Measurements from ENCODE around the gene SFTA2. TPM values are rescaled to one million over a fixed set of nuclear protein-coding genes. Genes with fewer than 3 reads are reported as not detected.

The SFTA2 gene
- total and polyA plus RNA-seq, 9 of the 15 experiments (the other 6 are each of a cell fraction or from before 2014, with no cell fraction given) = not detected

DNA sequence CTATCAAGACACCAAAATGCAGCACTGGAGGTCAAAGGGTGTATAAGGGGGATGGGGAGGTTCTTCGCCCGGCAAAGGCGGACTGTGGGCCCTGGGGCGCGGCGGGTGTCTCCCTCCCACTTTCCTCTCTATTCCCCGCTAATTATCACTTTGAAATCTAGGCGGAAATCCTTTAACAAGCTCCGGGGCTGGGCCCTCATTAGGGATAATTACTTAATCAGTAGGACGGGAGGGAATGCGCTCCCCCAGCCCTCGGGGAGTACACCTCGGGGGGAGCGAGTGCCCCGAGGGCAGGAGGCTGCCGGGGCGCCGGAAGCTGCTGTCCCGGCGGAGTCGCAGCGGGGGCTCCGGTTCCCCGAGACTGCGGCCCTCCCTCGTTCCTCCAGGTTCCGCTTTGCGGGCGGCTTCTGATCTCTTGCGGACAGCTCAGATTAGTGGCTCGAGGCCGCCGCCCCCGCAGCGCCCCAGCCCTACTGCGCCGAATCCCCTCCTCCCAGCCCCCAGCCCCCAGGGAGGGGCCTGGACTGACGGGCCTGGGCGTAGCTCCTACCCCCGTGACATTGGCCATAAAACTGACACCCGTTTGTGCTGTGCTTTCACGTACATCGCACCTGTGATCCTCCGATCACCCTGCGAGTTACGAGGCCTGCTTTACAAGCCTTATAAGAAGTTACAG lies 23.5 kb upstream of the SFTA2 start (continued):
- TF ChIP-seq U2AF2 (optimal IDR thresholded peaks at IDR 0.05; ENCODE audit: low read depth, low read length) (no peak), IRF2 (CRISPR knock-in tag; IDR thresholded peaks at IDR 0.05) (no peak), ZNF217 (CRISPR knock-in tag; IDR thresholded peaks at IDR 0.05) (no peak), EWSR1 (IDR thresholded peaks at IDR 0.05; ENCODE audit: borderline replicate concordance, low read depth, partially characterized antibody) (no peak), MBD2 (IDR thresholded peaks at IDR 0.05; ENCODE audit: borderline replicate concordance, low read depth) (no peak), GABPB1 (CRISPR knock-in tag; IDR thresholded peaks at IDR 0.05) (peak; percentile 97), YY1 (IDR thresholded peaks at IDR 0.05; ENCODE audit: borderline replicate concordance in 1 of 3, control insufficient read depth in 1 of 3, extremely low read depth in 1 of 3, insufficient read depth in 3 of 3, insufficient read length in 1 of 3, insufficient replicate concordance in 2 of 3, low read depth in 1 of 3, low read length in 2 of 3) (peak in 2 of 3 experiments; percentile 60 to 79), PURB (CRISPR knock-in tag; IDR thresholded peaks at IDR 0.05; ENCODE audit: low read depth) (no peak), FOXA1 (IDR thresholded peaks at IDR 0.05; ENCODE audit: borderline replicate concordance) (no peak), ZNF212 (CRISPR knock-in tag; IDR thresholded peaks at IDR 0.05) (no peak), EP300 (IDR thresholded peaks at IDR 0.05; ENCODE audit: low read length) (peak; percentile 55; the same call in 1 of the 2 replicates), CREBBP (IDR thresholded peaks at IDR 0.05; ENCODE audit: low read depth, low read length) (no peak), HDAC8 (tag; IDR thresholded peaks at IDR 0.05) (0 out of 2 replicates have a peak, but pooled peaks have one; percentile 25), ZSCAN29 (IDR thresholded peaks at IDR 0.05) (no peak), ZNF12 (CRISPR knock-in tag; IDR thresholded peaks at IDR 0.05) (no peak), ZNF57 (CRISPR knock-in tag; IDR thresholded peaks at IDR 0.05) (no peak), LEF1 (IDR thresholded peaks at IDR 0.05) (peak; percentile 68), LARP7 (IDR thresholded peaks at IDR 0.05) (no peak)
- TF ChIP-seq, protein P1, sequence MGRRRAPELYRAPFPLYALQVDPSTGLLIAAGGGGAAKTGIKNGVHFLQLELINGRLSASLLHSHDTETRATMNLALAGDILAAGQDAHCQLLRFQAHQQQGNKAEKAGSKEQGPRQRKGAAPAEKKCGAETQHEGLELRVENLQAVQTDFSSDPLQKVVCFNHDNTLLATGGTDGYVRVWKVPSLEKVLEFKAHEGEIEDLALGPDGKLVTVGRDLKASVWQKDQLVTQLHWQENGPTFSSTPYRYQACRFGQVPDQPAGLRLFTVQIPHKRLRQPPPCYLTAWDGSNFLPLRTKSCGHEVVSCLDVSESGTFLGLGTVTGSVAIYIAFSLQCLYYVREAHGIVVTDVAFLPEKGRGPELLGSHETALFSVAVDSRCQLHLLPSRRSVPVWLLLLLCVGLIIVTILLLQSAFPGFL (CRISPR knock-in tag; IDR thresholded peaks at IDR 0.05) = no peak
- TF ChIP-seq, protein P2, sequence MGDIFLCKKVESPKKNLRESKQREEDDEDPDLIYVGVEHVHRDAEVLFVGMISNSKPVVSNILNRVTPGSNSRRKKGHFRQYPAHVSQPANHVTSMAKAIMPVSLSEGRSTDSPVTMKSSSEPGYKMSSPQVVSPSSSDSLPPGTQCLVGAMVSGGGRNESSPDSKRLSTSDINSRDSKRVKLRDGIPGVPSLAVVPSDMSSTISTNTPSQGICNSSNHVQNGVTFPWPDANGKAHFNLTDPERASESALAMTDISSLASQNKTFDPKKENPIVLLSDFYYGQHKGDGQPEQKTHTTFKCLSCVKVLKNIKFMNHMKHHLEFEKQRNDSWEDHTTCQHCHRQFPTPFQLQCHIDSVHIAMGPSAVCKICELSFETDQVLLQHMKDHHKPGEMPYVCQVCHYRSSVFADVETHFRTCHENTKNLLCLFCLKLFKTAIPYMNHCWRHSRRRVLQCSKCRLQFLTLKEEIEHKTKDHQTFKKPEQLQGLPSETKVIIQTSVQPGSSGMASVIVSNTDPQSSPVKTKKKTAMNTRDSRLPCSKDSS (IDR thresholded peaks at IDR 0.05; ENCODE audit: low read depth, partially characterized antibody) = no peak
- TF ChIP-seq, protein P3, sequence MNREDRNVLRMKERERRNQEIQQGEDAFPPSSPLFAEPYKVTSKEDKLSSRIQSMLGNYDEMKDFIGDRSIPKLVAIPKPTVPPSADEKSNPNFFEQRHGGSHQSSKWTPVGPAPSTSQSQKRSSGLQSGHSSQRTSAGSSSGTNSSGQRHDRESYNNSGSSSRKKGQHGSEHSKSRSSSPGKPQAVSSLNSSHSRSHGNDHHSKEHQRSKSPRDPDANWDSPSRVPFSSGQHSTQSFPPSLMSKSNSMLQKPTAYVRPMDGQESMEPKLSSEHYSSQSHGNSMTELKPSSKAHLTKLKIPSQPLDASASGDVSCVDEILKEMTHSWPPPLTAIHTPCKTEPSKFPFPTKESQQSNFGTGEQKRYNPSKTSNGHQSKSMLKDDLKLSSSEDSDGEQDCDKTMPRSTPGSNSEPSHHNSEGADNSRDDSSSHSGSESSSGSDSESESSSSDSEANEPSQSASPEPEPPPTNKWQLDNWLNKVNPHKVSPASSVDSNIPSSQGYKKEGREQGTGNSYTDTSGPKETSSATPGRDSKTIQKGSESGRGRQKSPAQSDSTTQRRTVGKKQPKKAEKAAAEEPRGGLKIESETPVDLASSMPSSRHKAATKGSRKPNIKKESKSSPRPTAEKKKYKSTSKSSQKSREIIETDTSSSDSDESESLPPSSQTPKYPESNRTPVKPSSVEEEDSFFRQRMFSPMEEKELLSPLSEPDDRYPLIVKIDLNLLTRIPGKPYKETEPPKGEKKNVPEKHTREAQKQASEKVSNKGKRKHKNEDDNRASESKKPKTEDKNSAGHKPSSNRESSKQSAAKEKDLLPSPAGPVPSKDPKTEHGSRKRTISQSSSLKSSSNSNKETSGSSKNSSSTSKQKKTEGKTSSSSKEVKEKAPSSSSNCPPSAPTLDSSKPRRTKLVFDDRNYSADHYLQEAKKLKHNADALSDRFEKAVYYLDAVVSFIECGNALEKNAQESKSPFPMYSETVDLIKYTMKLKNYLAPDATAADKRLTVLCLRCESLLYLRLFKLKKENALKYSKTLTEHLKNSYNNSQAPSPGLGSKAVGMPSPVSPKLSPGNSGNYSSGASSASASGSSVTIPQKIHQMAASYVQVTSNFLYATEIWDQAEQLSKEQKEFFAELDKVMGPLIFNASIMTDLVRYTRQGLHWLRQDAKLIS (CRISPR knock-in tag; IDR thresholded peaks at IDR 0.05) = no peak
- TF ChIP-seq, protein P4, sequence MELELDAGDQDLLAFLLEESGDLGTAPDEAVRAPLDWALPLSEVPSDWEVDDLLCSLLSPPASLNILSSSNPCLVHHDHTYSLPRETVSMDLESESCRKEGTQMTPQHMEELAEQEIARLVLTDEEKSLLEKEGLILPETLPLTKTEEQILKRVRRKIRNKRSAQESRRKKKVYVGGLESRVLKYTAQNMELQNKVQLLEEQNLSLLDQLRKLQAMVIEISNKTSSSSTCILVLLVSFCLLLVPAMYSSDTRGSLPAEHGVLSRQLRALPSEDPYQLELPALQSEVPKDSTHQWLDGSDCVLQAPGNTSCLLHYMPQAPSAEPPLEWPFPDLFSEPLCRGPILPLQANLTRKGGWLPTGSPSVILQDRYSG (tag; conservative IDR thresholded peaks at IDR 0.05; ENCODE audit: low read depth) = no peak

All from K562 (cell line).